Measurements from ENCODE around the gene IGSF21.

Gene IGSF21

GRCh38 chr1:18110598-18110939, 3.0 kb downstream of the IGSF21 start:
- no peak for TF ChIP-seq CTCF (IDR thresholded peaks at IDR 0.05)
- Histone ChIP-seq H3K4me3 (peak overlapping the region; percentile 66), H3K27ac (peak overlapping the region in 1 of 2 donors; percentile 77)
- no peak for DNase-seq (ENCODE audit: low spot score)

- DNase-seq (ENCODE audit: low spot score), result no peak
- Histone ChIP-seq H3K27ac (peak overlapping the region in 1 of 2 donors; percentile 77), H3K4me3 (peak overlapping the region; percentile 66)
- TF ChIP-seq CTCF (IDR thresholded peaks at IDR 0.05), result no peak
Observed at GRCh38 chr1:18110968-18111367, 3.4 kb downstream of the IGSF21 start.

GRCh38 chr1:18111605-18112297, 4.2 kb downstream of the IGSF21 start:
- TF ChIP-seq CTCF (IDR thresholded peaks at IDR 0.05), result no peak
- Histone ChIP-seq H3K27ac (peak overlapping the region in 1 of 2 donors; percentile 42), H3K4me3 (no peak overlapping the region)
- DNase-seq (ENCODE audit: low spot score), result no peak

GRCh38 chr1:18112611-18113010, 5.0 kb downstream of the IGSF21 start:
- Histone ChIP-seq H3K4me3 (no peak overlapping the region), H3K27ac (peak overlapping the region in 1 of 2 donors; percentile 42)
- TF ChIP-seq CTCF (IDR thresholded peaks at IDR 0.05), result no peak
- DNase-seq (ENCODE audit: low spot score), result no peak

GRCh38 chr1:18114726-18115410, 7.3 kb downstream of the IGSF21 start:
- no peak for DNase-seq (ENCODE audit: low spot score)
- H3K4me3 ChIP-seq, result no peak overlapping the region
- TF ChIP-seq CTCF (IDR thresholded peaks at IDR 0.05), result no peak
- H3K27ac ChIP-seq, result no peak overlapping the region

GRCh38 chr1:18116777-18117176, 9.2 kb downstream of the IGSF21 start:
- Histone ChIP-seq H3K27ac (no peak overlapping the region), H3K4me3 (no peak overlapping the region)
- no peak for TF ChIP-seq CTCF (IDR thresholded peaks at IDR 0.05)
- no peak for DNase-seq (ENCODE audit: low spot score)

GRCh38 chr1:18118078-18118477, 10.5 kb downstream of the IGSF21 start:
- DNase-seq (ENCODE audit: low spot score), result no peak
- TF ChIP-seq CTCF (IDR thresholded peaks at IDR 0.05), result no peak
- Histone ChIP-seq H3K27ac (peak overlapping the region in 1 of 2 donors; percentile 78), H3K4me3 (no peak overlapping the region)
